GM12878 (cell line): Measurements from ENCODE around the gene AGBL5. TPM values are rescaled to one million over a fixed set of nuclear protein-coding genes. Genes with fewer than 3 reads are reported as not detected.
A peak's percentile ranks its signal among the peaks of the same experiment; 100 is the strongest.

Experiments used
- ATAC-seq: fragments of 200-7000 bp; cut with Tn5 transposase; 3 replicates; pipeline ENCODE4 v1.9.1; 2020; ENCODE audit warnings: mild to moderate bottlenecking, moderate library complexity
- BruUV-seq: library from RNA; stranded (reverse); fragments of 400-500 nt; replicated peaks from 2 replicates; lab custom pipeline; 2021; lab: Mats Ljungman, UMichigan
- CTCF ChIA-PET: fragments of 300-600 bp; sonication (Branson Sonifier 250); formaldehyde crosslinking; extraction: SDS; loops from one replicate; lab custom pipeline; 2021; ENCODE audit warnings: inconsistent platforms; lab: Yijun Ruan, JAX
- POLR2A ChIA-PET: fragments of 350-600 bp; formaldehyde crosslinking; extraction: SDS; loops from one replicate; lab custom pipeline; 2021; ENCODE audit warnings: inconsistent platforms; lab: Charles Lee
- RAD21 ChIA-PET: fragments of 300-600 bp; sonication (Branson Sonifier 250); formaldehyde crosslinking; loops from one replicate; lab custom pipeline; 2023; ENCODE audit warnings: antibody characterized with exemption; ENCODE audit not compliant: unreplicated experiment; lab: Charles Lee
- SMC1A ChIA-PET: fragments of 300-600 bp; sonication (Branson Sonifier 250); formaldehyde crosslinking; loops from one replicate; lab custom pipeline; 2023; ENCODE audit not compliant: unreplicated experiment, uncharacterized antibody; lab: Charles Lee
- DNase-seq: peaks from one replicate; pipeline ENCODE4 v3.0.0-alpha.2; 2011; ENCODE audit warnings: low read depth, low spot score
- FAIRE-seq: peaks from 3 replicates; lab custom pipeline; 2011; peaks lifted over from hg19 to GRCh38; lab: Jason Lieb, UNC
- H2AFZ ChIP-seq: 2 replicates; pipeline ENCODE4 v1.6.0; 2011; ENCODE audit warnings: low read depth, low read length, control low read depth; ENCODE audit not compliant: control insufficient read depth
- H3K27ac ChIP-seq: 2 replicates; pipeline ENCODE4 v1.5.1; 2011; ENCODE audit warnings: control low read depth; ENCODE audit not compliant: control insufficient read depth, insufficient read depth
- H3K27me3 ChIP-seq, 2 experiments: replicated peaks in 1 of 2; 2 replicates each; pipeline versions ENCODE4 v1.6.0 to v1.6.1; 2011; ENCODE audit warnings: low read length in 1 of 2; ENCODE audit not compliant: control insufficient read depth in 2 of 2, insufficient read depth in 2 of 2
- H3K36me3 ChIP-seq, 2 experiments: 2 replicates each; pipeline ENCODE4 v1.5.1; 2011; ENCODE audit warnings: low read length in 1 of 2; ENCODE audit not compliant: control insufficient read depth in 2 of 2, insufficient read depth in 2 of 2
- H3K4me1 ChIP-seq: 2 replicates; pipeline ENCODE4 v1.6.1; 2011; ENCODE audit warnings: mild to moderate bottlenecking, low read length, moderate library complexity, mixed read lengths; ENCODE audit not compliant: control insufficient read depth, insufficient read depth
- H3K4me2 ChIP-seq: 2 replicates; pipeline ENCODE4 v1.6.0; 2011; ENCODE audit warnings: control low read depth; ENCODE audit not compliant: control insufficient read depth, insufficient read depth
- H3K4me3 ChIP-seq: fragments of 200-600 bp; sonication (generic); 2 replicates; pipeline ENCODE4 v1.5.1; 2016
- H3K79me2 ChIP-seq: 2 replicates; pipeline ENCODE4 v1.6.0; 2011; ENCODE audit warnings: low read length; ENCODE audit not compliant: control insufficient read depth, insufficient read depth
- H3K9ac ChIP-seq: 2 replicates; pipeline ENCODE4 v1.8.0; 2011; ENCODE audit warnings: low read length, control low read depth, mixed read lengths; ENCODE audit not compliant: control insufficient read depth, insufficient read depth
- H3K9me3 ChIP-seq: replicated peaks from 3 replicates; pipeline ENCODE4 v1.5.1; 2011; ENCODE audit warnings: mild to moderate bottlenecking, low read length; ENCODE audit not compliant: control insufficient read depth, insufficient read depth
- H4K20me1 ChIP-seq: 2 replicates; pipeline ENCODE4 v1.6.0; 2011; ENCODE audit not compliant: control insufficient read depth, insufficient read depth
- ATF7 ChIP-seq: fragments of 450-650 bp; IDR thresholded peaks from 2 replicates; pipeline ENCODE4 v1.6.1; 2016; ENCODE audit warnings: low read depth, mild to moderate bottlenecking
- EED ChIP-seq: sonication (generic); IDR thresholded peaks from 2 replicates; pipeline ENCODE4 v1.6.1; 2016; ENCODE audit warnings: antibody characterized with exemption, low read depth
- EP300 ChIP-seq, 2 experiments: fragments of 150-350 bp in 1 of 2; IDR thresholded peaks; 2 replicates each; pipeline ENCODE4 v1.6.1; 2011 to 2012; ENCODE audit warnings: low read depth in 2 of 2, low read length in 2 of 2, borderline replicate concordance in 1 of 2, improper control_type of control experiment in 1 of 2, inconsistent platforms in 1 of 2; ENCODE audit not compliant: control insufficient read depth in 1 of 2
- ZNF207 ChIP-seq: fragments of 450-650 bp; IDR thresholded peaks from 2 replicates; pipeline ENCODE4 v1.6.1; 2014; ENCODE audit warnings: antibody characterized with exemption, mild to moderate bottlenecking, borderline replicate concordance
- WGBS: methylation state at CpG from one replicate; pipeline ENCODE4 v1.1.6; 2016; ENCODE audit warnings: low lambda C conversion rate; ENCODE audit not compliant: insufficient replicate concordance, insufficient coverage; ENCODE audit errors: missing lambda C conversion rate; 5-methylcytosine and 5-hydroxymethylcytosine counted together
- in situ Hi-C: fragments of 300-500 bp; cut with MboI; formaldehyde crosslinking; loops from 9 replicates; pipeline ENCODE4 v1.14.3; 2018; ENCODE audit warnings: mixed read lengths
- intact Hi-C: fragments of 100-400 bp; cut with micrococcal nuclease; formaldehyde crosslinking; loops from one replicate; pipeline ENCODE4 v1.14.2; 2022; ENCODE audit not compliant: unreplicated experiment
- polyA plus RNA-seq, 11 experiments: library from polyadenylated mRNA; depleted of rRNA in 4 of 11; unstranded in 6 of 11; stranded (reverse) in 5 of 11; fragments of >200 nt; fragmentation: Nextera tagmentation in 4 of 11; fragmentation: Illumina TruSeq in 1 of 11; extraction: Ambion mirVana in 4 of 11; extraction: Trizol in 1 of 11; gene quantifications; 1 replicate in 1 of 11; 2 replicates in 10 of 11; pipeline versions ENCODE4 v1.2.1 to v1.2.3, GENCODE V29; 2011 to 2016; ENCODE audit warnings: inconsistent platforms in 2 of 11, missing spikeins in 2 of 11, low read depth in 1 of 11
- total RNA-seq, 4 experiments: library from RNA; depleted of rRNA in 3 of 4; stranded (reverse); fragments of >200 nt in 3 of 4; fragmentation: Illumina TruSeq in 1 of 4; extraction: Trizol in 1 of 4; gene quantifications; 2 replicates each; pipeline versions ENCODE4 v1.2.1 to v1.2.3, GENCODE V29; 2013 to 2021
- TF ChIP-seq, protein P1 (sequence below): IDR thresholded peaks from 2 replicates; pipeline ENCODE4 v1.6.1; 2012; ENCODE audit warnings: improper control_type of control experiment, low read depth, low read length; ENCODE audit not compliant: insufficient replicate concordance
- TF ChIP-seq, protein P2 (sequence below): fragments of 450-650 bp; IDR thresholded peaks from 2 replicates; pipeline ENCODE4 v1.6.1; 2014; ENCODE audit warnings: mild to moderate bottlenecking

The AGBL5 gene
- total and polyA plus RNA-seq, 10 of the 15 experiments (the other 5 are each of a cell fraction or from before 2014, with no cell fraction given), result 1.9 to 28.5 (median 19.5) TPM

- in situ Hi-C loops (no loop called here), intact Hi-C loops (no loop called here)
- H3K4me3 ChIP-seq, result no peak overlapping the region
- H3K4me2 ChIP-seq, result peak overlapping the region; percentile 49
- peaks cover 42% of the 10 kb centered on the region for H3K4me1 ChIP-seq
- H3K9ac ChIP-seq, result peak overlapping the region; percentile 26; the same call in 1 of the 2 replicates
- H4K20me1 ChIP-seq, result no peaks in the 10 kb centered on the region
- H3K27me3 ChIP-seq, result no peaks in the 10 kb centered on the region
- no peak for FAIRE-seq
- POLR2A ChIA-PET, result interaction anchor here (0.9 to 12.2 kb wide), 6 partner anchors 9 to 43 kb away, joined by 3 to 139 read pairs (median 12); partner anchors contain the start of genes AGBL5 and TMEM214
- SMC1A ChIA-PET, result interaction anchor here (0.8 to 5.4 kb wide), 6 partner anchors 11 to 40 kb away, joined by 3 to 33 read pairs (median 4); partner anchors contain the start of genes AGBL5 and TMEM214
- ATAC-seq, result no peak
- WGBS, result 59% methylated on average over 2 of the region's 2 CpGs
- RAD21 ChIA-PET, result interaction anchor here (1.4 to 2.8 kb wide), 3 partner anchors 8 to 23 kb away, joined by 3 to 22 read pairs (median 8); partner anchors contain the start of genes AGBL5 and KHK
- peaks cover 27% of the 10 kb centered on the region for H3K79me2 ChIP-seq
- BruUV-seq, result no TSS peak
- H3K9me3 ChIP-seq, result no peaks in the 10 kb centered on the region
- H3K27ac ChIP-seq, result peak overlapping the region; percentile 83
- peak overlapping the region; percentile 48 for H2AFZ ChIP-seq
- TF ChIP-seq ATF7, result no peak
- peak; percentile 57; the same call in 1 of the 2 replicates for TF ChIP-seq EED
- peaks cover 0 to 5% of the 10 kb centered on the region in 2 experiments; a peak in 2 of 4 replicates for H3K36me3 ChIP-seq
- CTCF ChIA-PET, result interaction anchor here (1.5 to 4.0 kb wide), 5 partner anchors 8 to 229 kb away, joined by 4 to 36 read pairs (median 12); partner anchors contain the start of genes AGBL5 and KHK
- DNase-seq, result no peak
These were observed 22.3 kb downstream of the AGBL5 start for GRCh38 chr2:27073782-27074181.

DNA sequence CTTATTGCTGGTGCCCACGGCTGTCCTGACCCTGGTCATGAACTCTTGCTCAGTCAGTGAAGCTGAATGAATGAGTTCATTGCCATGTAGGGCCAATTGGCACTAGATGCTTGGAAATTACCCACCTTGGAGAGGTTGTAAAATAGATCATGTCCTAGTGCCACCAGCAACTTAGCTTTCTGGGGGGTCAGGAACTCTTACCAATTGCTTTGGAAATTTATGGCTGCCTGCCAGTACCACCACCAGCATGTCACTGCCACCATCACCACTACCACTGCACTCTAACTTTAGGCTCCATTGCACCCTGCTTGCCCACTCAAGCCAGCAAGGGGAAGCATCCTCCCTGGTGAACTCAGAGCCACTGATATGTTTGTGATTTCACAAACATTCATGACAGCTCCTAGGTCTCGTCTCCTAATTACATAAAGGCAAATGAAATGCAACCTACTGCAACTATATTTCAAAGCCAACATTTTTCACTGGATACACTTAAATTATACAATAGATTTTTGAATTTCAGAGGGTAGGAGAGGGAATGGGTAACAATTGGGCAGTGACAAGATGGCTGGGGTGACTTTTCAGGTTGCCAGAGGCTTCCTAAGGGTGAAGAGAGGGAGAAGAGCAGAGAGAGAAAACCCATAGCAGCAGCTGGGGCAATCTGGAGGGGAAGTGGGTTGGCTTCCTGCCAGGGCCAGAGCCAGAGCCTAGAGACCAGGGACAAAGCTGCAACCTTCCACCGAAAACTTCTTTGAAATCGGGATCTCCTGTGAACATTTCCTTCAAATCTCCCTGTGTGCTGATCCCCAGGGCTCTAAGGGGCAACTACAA lies 23.5 kb downstream of the AGBL5 start:
- intact Hi-C loops, result no loop called here
- Histone ChIP-seq H3K4me2 (peak overlapping the region; percentile 61), H3K9ac (no peak overlapping the region), H4K20me1 (no peaks in the 10 kb centered on the region), H3K4me3 (peak overlapping the region; percentile 31), H3K27ac (peak overlapping the region; percentile 74), H2AFZ (peak overlapping the region; percentile 49), H3K9me3 (no peaks in the 10 kb centered on the region), H3K79me2 (peaks cover 16% of the 10 kb centered on the region), H3K27me3 (no peaks in the 10 kb centered on the region), H3K36me3 (peaks cover 0 to 2% of the 10 kb centered on the region in 2 experiments; a peak in 1 of 4 replicates), H3K4me1 (peaks cover 41% of the 10 kb centered on the region)
- DNase-seq (peak; percentile 46), ATAC-seq (no peak), FAIRE-seq (no peak)
- no TSS peak for BruUV-seq
- SMC1A ChIA-PET, result interaction anchor here (0.8 to 5.4 kb wide), 4 partner anchors 10 to 33 kb away, joined by 3 to 33 read pairs (median 4); partner anchors contain the start of gene AGBL5
- POLR2A ChIA-PET, result interaction anchor here (12.2 kb wide), 1 partner anchor 22 kb away, joined by 139 read pairs; the partner anchor contains the start of gene AGBL5
- in situ Hi-C loops, result no loop called here
- CTCF ChIA-PET, result interaction anchor here (1.0 to 4.0 kb wide), 5 partner anchors 7 to 24 kb away, joined by 4 to 36 read pairs (median 12); partner anchors contain the start of genes AGBL5 and KHK
- 18% methylated on average over 4 of the region's 4 CpGs for WGBS
- RAD21 ChIA-PET, result interaction anchor here (0.7 to 1.5 kb wide), 4 partner anchors 11 to 24 kb away, joined by 3 to 8 read pairs (median 4); partner anchors contain the start of genes AGBL5 and KHK
- TF ChIP-seq, protein P1, sequence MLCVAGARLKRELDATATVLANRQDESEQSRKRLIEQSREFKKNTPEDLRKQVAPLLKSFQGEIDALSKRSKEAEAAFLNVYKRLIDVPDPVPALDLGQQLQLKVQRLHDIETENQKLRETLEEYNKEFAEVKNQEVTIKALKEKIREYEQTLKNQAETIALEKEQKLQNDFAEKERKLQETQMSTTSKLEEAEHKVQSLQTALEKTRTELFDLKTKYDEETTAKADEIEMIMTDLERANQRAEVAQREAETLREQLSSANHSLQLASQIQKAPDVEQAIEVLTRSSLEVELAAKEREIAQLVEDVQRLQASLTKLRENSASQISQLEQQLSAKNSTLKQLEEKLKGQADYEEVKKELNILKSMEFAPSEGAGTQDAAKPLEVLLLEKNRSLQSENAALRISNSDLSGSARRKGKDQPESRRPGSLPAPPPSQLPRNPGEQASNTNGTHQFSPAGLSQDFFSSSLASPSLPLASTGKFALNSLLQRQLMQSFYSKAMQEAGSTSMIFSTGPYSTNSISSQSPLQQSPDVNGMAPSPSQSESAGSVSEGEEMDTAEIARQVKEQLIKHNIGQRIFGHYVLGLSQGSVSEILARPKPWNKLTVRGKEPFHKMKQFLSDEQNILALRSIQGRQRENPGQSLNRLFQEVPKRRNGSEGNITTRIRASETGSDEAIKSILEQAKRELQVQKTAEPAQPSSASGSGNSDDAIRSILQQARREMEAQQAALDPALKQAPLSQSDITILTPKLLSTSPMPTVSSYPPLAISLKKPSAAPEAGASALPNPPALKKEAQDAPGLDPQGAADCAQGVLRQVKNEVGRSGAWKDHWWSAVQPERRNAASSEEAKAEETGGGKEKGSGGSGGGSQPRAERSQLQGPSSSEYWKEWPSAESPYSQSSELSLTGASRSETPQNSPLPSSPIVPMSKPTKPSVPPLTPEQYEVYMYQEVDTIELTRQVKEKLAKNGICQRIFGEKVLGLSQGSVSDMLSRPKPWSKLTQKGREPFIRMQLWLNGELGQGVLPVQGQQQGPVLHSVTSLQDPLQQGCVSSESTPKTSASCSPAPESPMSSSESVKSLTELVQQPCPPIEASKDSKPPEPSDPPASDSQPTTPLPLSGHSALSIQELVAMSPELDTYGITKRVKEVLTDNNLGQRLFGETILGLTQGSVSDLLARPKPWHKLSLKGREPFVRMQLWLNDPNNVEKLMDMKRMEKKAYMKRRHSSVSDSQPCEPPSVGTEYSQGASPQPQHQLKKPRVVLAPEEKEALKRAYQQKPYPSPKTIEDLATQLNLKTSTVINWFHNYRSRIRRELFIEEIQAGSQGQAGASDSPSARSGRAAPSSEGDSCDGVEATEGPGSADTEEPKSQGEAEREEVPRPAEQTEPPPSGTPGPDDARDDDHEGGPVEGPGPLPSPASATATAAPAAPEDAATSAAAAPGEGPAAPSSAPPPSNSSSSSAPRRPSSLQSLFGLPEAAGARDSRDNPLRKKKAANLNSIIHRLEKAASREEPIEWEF, result no peak
- TF ChIP-seq, protein P2, sequence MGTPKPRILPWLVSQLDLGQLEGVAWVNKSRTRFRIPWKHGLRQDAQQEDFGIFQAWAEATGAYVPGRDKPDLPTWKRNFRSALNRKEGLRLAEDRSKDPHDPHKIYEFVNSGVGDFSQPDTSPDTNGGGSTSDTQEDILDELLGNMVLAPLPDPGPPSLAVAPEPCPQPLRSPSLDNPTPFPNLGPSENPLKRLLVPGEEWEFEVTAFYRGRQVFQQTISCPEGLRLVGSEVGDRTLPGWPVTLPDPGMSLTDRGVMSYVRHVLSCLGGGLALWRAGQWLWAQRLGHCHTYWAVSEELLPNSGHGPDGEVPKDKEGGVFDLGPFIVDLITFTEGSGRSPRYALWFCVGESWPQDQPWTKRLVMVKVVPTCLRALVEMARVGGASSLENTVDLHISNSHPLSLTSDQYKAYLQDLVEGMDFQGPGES, result no peak
- TF ChIP-seq EP300 (IDR thresholded peaks at IDR 0.05; ENCODE audit: borderline replicate concordance in 1 of 2, control insufficient read depth in 1 of 2, low read depth in 2 of 2, low read length in 2 of 2) (no peak), ZNF207 (no peak)
